ENCODE results near the gene SCAF1. TPM values are rescaled to one million over a fixed set of nuclear protein-coding genes. Genes with fewer than 3 reads are reported as not detected.

The SCAF1 gene
- total RNA-seq, 3 donors from 2014 or later (not counting 1 experiment from before 2014, with no cell fraction given): 38.9 to 46.2 (median 44.9) TPM

- Mint-ChIP-seq H3K9me3 (no peaks in the 10 kb centered on the region), H3K4me1 (peaks cover 32 to 41% of the 10 kb centered on the region in 2 donors), H3K27me3 (ENCODE audit: low read depth in 2 of 2) (no peaks in the 10 kb centered on the region), H3K4me3 (no peak overlapping the region), H3K27ac (no peak overlapping the region), H3K36me3 (no peaks in the 10 kb centered on the region)
- intact Hi-C loops (cut with micrococcal nuclease): no loop called here
- Histone ChIP-seq H3K4me1 (ENCODE audit: control insufficient read depth, insufficient read depth, low read length) (peaks cover 21% of the 10 kb centered on the region), H3K36me3 (ENCODE audit: control insufficient read depth, insufficient read depth, low read length) (peaks cover 42% of the 10 kb centered on the region), H3K4me3 (ENCODE audit: low read length) (no peak overlapping the region), H3K27me3 (ENCODE audit: control insufficient read depth, insufficient read depth, low read length) (no peaks in the 10 kb centered on the region), H3K9me3 (ENCODE audit: control insufficient read depth, insufficient read depth, low read length) (no peaks in the 10 kb centered on the region), H3K27ac (ENCODE audit: low read length) (no peak overlapping the region)
- DNase-seq (no peak), ATAC-seq (no peak)
- 93% methylated on average over 15 of the region's 15 CpGs for WGBS (ENCODE audit: insufficient coverage)
- TF ChIP-seq, protein P1, sequence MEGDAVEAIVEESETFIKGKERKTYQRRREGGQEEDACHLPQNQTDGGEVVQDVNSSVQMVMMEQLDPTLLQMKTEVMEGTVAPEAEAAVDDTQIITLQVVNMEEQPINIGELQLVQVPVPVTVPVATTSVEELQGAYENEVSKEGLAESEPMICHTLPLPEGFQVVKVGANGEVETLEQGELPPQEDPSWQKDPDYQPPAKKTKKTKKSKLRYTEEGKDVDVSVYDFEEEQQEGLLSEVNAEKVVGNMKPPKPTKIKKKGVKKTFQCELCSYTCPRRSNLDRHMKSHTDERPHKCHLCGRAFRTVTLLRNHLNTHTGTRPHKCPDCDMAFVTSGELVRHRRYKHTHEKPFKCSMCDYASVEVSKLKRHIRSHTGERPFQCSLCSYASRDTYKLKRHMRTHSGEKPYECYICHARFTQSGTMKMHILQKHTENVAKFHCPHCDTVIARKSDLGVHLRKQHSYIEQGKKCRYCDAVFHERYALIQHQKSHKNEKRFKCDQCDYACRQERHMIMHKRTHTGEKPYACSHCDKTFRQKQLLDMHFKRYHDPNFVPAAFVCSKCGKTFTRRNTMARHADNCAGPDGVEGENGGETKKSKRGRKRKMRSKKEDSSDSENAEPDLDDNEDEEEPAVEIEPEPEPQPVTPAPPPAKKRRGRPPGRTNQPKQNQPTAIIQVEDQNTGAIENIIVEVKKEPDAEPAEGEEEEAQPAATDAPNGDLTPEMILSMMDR (IDR thresholded peaks at IDR 0.05): no peak
Measured at GRCh38 chr19:49596407-49596806, 45.6 kb upstream of the SCAF1 start.

- intact Hi-C loops (cut with micrococcal nuclease): no loop called here
- TF ChIP-seq, protein P1 (IDR thresholded peaks at IDR 0.05): no peak
- Histone ChIP-seq H3K4me1 (ENCODE audit: control insufficient read depth, insufficient read depth, low read length) (peaks cover 18% of the 10 kb centered on the region), H3K4me3 (ENCODE audit: low read length) (no peak overlapping the region), H3K27me3 (ENCODE audit: control insufficient read depth, insufficient read depth, low read length) (no peaks in the 10 kb centered on the region), H3K9me3 (ENCODE audit: control insufficient read depth, insufficient read depth, low read length) (no peaks in the 10 kb centered on the region), H3K27ac (ENCODE audit: low read length) (no peak overlapping the region), H3K36me3 (ENCODE audit: control insufficient read depth, insufficient read depth, low read length) (peaks cover 47% of the 10 kb centered on the region)
- H3K9me3 Mint-ChIP-seq: no peaks in the 10 kb centered on the region
- 97% methylated on average over 65 of the region's 65 CpGs for WGBS (ENCODE audit: insufficient coverage)
- DNase-seq (no peak), ATAC-seq (no peak)
- H3K36me3 Mint-ChIP-seq: no peaks in the 10 kb centered on the region
- H3K4me1 Mint-ChIP-seq: peaks cover 30 to 41% of the 10 kb centered on the region in 2 donors
- H3K27me3 Mint-ChIP-seq (ENCODE audit: low read depth in 2 of 2): no peaks in the 10 kb centered on the region
- no peak overlapping the region for H3K27ac Mint-ChIP-seq
- H3K4me3 Mint-ChIP-seq: no peak overlapping the region
Measured at GRCh38 chr19:49596954-49597702, 44.9 kb upstream of the SCAF1 start.

DNA sequence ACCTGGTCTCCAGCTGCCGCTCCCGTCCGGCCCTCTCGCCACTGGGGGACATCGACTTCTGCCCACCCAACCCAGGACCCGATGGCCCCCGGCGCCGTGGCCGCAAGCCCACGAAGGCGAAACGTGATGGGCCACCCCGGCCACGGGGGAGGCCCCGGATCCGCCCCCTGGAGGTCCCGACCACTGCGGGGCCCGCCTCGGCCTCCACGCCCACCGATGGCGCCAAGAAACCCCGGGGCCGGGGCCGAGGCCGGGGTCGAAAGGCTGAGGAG, 44.4 kb upstream of the SCAF1 start:
- Histone ChIP-seq H3K27ac (ENCODE audit: low read length) (no peak overlapping the region), H3K27me3 (ENCODE audit: control insufficient read depth, insufficient read depth, low read length) (no peaks in the 10 kb centered on the region), H3K36me3 (ENCODE audit: control insufficient read depth, insufficient read depth, low read length) (peaks cover 50% of the 10 kb centered on the region), H3K4me3 (ENCODE audit: low read length) (no peak overlapping the region), H3K4me1 (ENCODE audit: control insufficient read depth, insufficient read depth, low read length) (peaks cover 12% of the 10 kb centered on the region), H3K9me3 (ENCODE audit: control insufficient read depth, insufficient read depth, low read length) (no peaks in the 10 kb centered on the region)
- H3K9me3 Mint-ChIP-seq: no peaks in the 10 kb centered on the region
- 97% methylated on average over 29 of the region's 29 CpGs for WGBS (ENCODE audit: insufficient coverage)
- TF ChIP-seq, protein P1 (IDR thresholded peaks at IDR 0.05): no peak
- no peak overlapping the region for H3K27ac Mint-ChIP-seq
- intact Hi-C loops (cut with micrococcal nuclease): no loop called here
- ATAC-seq: no peak
- H3K27me3 Mint-ChIP-seq (ENCODE audit: low read depth in 2 of 2): no peaks in the 10 kb centered on the region
- no peak overlapping the region for H3K4me3 Mint-ChIP-seq
- H3K36me3 Mint-ChIP-seq: no peaks in the 10 kb centered on the region
- DNase-seq: no peak
- peaks cover 25 to 36% of the 10 kb centered on the region in 2 donors for H3K4me1 Mint-ChIP-seq

Measured in natural killer cell (primary cell).